Globus pallidus (tissue), 1 donor: ENCODE data around the gene B3GALT6.

ENCODE experiments used
- DNase-seq: peaks from one replicate; pipeline ENCODE4 v3.0.0-alpha.2; 2015; ENCODE audit warnings: low spot score

The B3GALT6 gene

GRCh38 chr1:1232796-1233566 lies 944 bp downstream of the B3GALT6 start:
- DNase-seq = no peak

DNA sequence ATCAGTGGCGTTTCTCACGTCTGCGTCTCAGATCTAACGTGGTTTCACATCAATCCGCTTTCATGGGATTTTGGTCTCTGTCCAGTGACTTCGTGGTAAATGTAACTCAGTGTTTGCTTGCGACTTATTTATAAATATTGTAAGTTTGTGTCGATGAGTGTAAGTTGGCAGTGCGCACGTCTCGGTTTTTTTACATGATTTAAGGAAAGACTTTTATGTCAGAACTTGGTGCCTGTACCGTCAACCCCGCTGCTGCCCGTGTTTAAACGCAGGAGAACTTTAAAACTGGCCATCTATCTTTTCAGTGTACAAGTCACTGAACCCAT lies 1.5 kb downstream of the B3GALT6 start:
- DNase-seq = no peak

DNA sequence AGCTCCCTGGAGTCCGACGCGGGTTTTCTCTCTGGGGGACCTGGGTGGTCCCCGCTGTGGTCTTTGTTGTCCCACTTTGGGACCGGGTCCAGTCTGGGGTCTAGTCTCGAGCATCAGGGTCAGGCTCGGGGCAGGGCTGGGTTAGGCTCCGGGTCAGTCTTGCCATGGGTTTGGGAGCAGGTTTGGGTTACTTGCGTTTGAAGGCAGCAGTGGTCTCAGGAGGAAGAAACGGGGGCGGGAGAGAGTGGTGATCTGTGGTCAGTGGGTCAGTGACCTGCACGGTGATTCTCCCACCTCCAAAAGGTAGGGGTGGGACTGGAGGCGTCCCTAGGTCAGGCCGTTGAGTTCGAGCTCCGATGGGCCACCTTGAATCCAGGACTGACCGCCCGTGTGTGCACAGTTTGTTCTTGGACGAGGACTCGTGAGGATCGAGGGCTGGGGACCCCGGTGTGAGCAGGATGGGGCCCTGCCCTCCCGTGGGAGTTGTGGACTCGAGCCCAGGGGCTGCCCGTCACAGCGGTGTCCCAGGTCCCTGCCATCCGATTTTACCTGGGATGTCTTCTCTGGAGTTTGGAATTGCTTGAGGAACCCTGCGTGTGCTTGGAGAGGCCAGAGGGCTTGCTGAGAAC lies 2.3 kb downstream of the B3GALT6 start:
- DNase-seq = no peak

- no peak for DNase-seq
Measured at GRCh38 chr1:1235016-1235744, 3.1 kb downstream of the B3GALT6 start.

- no peak for DNase-seq
Measured at GRCh38 chr1:1236176-1236763, 4.2 kb downstream of the B3GALT6 start.

- no peak for DNase-seq
Measured at GRCh38 chr1:1236945-1237873, 5.2 kb downstream of the B3GALT6 start.

- DNase-seq = no peak
Measured at GRCh38 chr1:1237874-1238701, 6.1 kb downstream of the B3GALT6 start.

DNA sequence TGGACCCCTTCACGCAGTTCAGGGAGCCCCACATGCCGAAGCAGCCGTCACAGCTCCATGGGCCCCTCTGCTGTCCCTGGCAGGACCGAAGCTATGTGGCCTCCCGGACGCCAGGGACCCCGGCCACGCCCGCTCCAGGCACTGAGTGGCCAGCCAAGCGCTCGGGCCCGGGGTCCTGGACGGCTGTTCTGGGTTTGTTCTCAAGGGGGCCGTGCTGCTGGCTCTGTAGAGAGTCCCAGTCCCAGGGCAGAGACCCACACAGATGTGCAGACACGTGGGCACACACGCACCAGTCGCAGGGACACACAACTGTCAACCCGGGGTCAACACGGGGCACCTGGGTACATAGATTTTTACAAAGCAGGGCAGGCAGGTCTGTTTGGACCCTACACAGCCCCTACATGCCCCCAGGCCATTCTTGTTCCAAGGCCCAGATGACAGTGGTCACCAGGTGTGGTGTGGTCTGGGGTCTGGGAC lies 6.7 kb downstream of the B3GALT6 start:
- DNase-seq = no peak

DNA sequence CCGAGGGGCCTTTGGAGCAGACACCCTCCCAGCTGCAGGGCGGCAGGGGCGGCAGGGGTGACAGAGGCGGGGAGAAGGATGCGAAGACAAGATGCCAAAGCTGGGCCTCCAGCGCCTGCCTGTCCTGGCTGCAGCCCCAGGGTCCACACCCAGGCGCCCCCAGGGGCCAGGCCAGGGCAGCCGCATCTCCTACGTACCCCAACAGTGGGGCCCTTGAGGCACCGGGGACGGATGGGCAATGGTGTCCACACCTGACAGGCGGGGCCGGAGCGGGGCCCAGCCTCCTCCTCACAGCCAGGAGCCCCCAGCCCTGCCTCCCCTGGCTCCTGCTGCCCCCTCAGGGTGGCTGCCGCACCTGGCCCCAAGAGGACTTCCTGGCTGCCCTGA lies 7.2 kb downstream of the B3GALT6 start:
- DNase-seq = no peak

GRCh38 chr1:1239614-1240347 lies 7.7 kb downstream of the B3GALT6 start:
- DNase-seq = no peak

DNA sequence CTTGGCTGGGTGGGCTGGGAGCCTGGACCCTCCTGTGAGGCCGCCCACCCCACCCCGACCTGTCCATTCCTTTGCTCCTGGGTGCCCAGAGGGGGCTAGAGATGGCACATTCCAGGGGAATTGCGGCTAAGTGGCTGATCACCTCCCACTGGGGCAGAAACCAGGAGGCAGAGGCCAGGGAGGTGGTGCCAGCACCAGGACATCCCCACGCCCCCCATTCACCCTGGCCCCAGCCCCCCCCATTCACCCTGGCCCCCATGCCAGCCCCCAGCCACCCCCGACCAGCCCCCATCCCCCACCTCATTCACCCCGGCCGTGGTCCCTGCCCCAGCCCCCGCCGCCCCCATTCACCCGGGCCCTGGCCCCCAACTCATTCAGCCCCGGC lies 8.3 kb downstream of the B3GALT6 start:
- no peak for DNase-seq

DNA sequence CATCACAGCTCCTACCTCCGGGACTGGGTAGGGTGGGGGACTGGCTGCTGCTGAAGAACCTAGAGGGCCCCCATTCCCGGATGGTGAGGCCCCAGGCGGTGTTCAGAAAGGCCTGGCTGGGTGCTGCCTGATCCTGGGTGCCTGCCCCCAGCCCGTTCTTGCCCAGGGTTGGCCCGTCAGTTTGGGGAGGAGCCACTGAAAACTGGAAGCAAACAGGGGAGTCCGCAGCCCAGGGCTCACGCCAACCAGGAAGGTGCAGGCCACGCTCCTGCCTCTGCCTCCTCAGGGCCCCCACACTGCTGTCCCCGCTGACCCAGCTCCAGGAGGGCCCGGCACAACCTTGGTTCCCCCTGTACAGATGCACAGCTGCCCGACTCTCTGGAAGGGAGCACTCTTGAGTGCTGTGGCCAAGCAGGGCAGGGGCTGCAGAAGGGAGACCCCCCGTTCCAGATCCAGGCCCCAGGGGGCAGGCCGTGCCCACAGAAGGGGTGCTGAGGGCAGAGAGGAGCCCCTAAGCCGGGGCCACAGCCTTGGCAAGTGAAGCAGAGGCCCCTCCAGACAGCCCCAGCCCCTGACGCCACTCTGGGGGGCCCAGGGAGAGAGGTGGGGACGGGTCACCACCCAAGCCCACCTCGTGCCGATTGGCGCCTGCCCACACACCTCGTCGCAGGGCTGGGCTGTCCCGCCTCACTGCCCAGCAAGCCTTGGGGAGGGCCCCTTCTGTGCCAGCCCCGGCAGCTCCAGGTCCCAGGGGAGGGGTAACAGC lies 9.0 kb downstream of the B3GALT6 start:
- no peak for DNase-seq

DNA sequence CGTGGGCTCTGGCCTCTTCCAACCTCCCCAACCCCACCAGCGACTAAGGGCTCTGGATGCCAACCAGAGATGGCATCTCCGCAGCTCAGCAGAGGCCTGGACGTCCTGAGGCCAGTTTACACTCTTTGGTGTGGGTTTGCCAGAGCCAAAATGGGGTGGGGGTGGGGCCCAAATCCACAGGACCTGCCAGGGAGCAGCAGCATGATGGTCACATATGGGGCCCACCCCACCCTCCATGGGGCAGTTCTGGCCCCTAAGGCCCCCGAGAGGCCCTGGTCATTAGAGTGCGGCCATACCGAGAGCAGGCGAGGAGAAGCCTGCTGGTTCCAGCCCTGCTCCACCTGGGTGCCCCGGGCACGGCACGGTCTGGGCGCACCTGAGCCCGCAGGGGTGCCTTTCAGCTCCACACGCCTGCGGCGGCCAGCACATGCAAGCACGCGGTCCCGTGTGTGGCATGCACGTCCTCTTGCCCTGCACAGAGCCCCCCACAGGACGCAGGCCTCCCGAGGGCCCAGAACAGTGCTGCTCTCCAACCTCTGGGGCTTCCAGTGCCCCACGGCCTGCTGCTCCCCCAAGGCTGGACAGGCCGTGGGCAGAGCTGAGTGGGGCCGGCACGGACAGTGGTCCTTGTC lies 9.7 kb downstream of the B3GALT6 start:
- no peak for DNase-seq

- DNase-seq = no peak
Measured at GRCh38 chr1:1242461-1243265, 10.6 kb downstream of the B3GALT6 start.

DNA sequence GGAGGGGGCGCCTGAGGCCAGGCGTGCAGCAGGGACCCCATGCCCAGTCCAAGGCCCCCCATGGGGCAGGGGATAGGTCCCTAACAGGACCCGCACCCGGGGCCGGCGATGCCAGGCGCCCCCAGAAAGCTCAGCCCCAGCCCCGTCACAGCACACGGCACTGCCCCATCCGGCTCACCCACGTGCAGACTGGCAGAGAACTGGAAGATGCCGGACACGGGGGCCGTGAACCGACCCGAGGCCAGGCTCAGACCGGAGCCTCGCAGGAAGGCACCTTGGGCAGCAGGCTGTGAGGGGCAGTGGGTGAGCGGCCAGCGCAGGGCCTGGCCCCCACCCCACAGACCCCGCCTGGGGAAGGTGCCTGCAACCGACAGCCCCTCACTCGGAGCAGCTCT lies 11.2 kb downstream of the B3GALT6 start:
- no peak for DNase-seq

- no peak for DNase-seq
Measured at GRCh38 chr1:1243807-1244191, 11.8 kb downstream of the B3GALT6 start.

- no peak for DNase-seq
Measured at GRCh38 chr1:1244192-1244811, 12.3 kb downstream of the B3GALT6 start.
